ENCODE measurements around the gene NPTN.
"Not testable (repeated sequence)": the region's sequence is repeated elsewhere in the genome, so short reads cannot be mapped to it uniquely, and the experiment has no call there.

NPTN gene

GRCh38 chr15:73550190-73550589 lies 83.0 kb downstream of the NPTN start:
- no peak for TF ChIP-seq CTCF (IDR thresholded peaks at IDR 0.05; ENCODE audit: low read depth, low read length)
- Histone ChIP-seq H3K27ac (no peak overlapping the region), H3K27me3 (ENCODE audit: insufficient read depth, low read depth, severe bottlenecking) (no peaks in the 10 kb centered on the region), H3K9me3 (ENCODE audit: severe bottlenecking) (no peaks in the 10 kb centered on the region), H3K4me3 (ENCODE audit: low read depth, low read length) (no peak overlapping the region), H3K36me3 (no peaks in the 10 kb centered on the region)
- DNase-seq: no peak

GRCh38 chr15:73548925-73549324 lies 84.3 kb downstream of the NPTN start:
- H3K9me3 ChIP-seq (ENCODE audit: severe bottlenecking); DNase-seq; H3K4me3 ChIP-seq (ENCODE audit: low read depth, low read length): not testable (repeated sequence)

GRCh38 chr15:73541479-73541878 lies 91.7 kb downstream of the NPTN start:
- Histone ChIP-seq H3K27ac (no peak overlapping the region), H3K4me3 (ENCODE audit: low read depth, low read length) (no peak overlapping the region), H3K9me3 (ENCODE audit: severe bottlenecking) (no peaks in the 10 kb centered on the region), H3K36me3 (no peaks in the 10 kb centered on the region), H3K27me3 (ENCODE audit: insufficient read depth, low read depth, severe bottlenecking) (no peaks in the 10 kb centered on the region)
- DNase-seq: no peak
- TF ChIP-seq CTCF (IDR thresholded peaks at IDR 0.05; ENCODE audit: low read depth, low read length): no peak

More at GRCh38 chr15:73548925-73549324, 84.3 kb downstream of the NPTN start:
- H3K27ac ChIP-seq; H3K36me3 ChIP-seq; H3K27me3 ChIP-seq (ENCODE audit: insufficient read depth, low read depth, severe bottlenecking): not testable (repeated sequence)

- no peaks in the 10 kb centered on the region for H3K36me3 ChIP-seq
- H3K4me3 ChIP-seq (ENCODE audit: low read depth, low read length): no peak overlapping the region
- DNase-seq: no peak
- no peaks in the 10 kb centered on the region for H3K9me3 ChIP-seq (ENCODE audit: severe bottlenecking)
- no peaks in the 10 kb centered on the region for H3K27me3 ChIP-seq (ENCODE audit: insufficient read depth, low read depth, severe bottlenecking)
- no peak for TF ChIP-seq CTCF (IDR thresholded peaks at IDR 0.05; ENCODE audit: low read depth, low read length)
- no peak overlapping the region for H3K27ac ChIP-seq
These were observed 93.0 kb downstream of the NPTN start for GRCh38 chr15:73540161-73540560.

DNA sequence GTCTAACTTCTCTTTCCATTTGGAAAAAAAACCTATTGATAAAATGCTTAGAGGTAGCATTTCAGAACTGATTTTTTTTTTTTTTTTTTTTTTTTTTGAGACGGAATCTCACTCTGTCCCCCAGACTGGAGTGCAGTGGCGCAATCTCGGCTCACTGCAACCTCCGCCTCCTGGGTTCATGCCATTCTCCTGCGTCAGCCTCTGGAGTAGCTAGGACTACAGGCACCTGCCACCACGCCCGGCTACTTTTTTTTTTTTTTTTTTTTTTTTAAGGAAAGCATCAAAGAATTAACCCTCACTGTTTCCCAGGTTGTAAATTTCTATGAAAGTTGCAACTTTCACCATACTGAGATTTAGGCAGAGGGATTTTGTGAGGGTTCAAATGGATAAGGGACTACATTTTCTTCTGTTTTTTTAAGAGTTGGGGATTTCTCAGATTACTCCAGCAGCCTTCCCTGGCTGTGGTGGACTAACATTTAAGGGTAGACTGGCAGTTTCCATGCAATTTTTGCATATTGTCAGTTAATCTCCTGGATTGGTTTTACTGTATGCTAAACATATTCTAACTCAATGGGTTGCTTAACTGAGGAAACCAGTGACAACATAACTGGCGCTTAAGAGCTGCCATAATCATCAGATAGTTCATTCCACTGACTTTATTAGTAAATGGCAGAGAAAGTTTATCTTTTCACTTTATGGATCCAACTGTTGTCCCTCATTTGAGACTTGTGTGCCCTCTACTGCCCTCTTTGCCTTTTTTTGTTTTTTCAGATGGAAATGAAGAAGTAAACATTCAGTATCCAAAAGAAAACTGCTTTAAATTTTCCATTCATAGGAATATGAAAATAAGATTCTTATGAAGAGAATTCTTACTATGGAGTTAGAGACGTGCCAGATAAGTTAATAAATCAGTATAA lies 93.7 kb downstream of the NPTN start:
- Histone ChIP-seq H3K4me3 (ENCODE audit: low read depth, low read length) (no peak overlapping the region), H3K9me3 (ENCODE audit: severe bottlenecking) (no peaks in the 10 kb centered on the region), H3K36me3 (no peaks in the 10 kb centered on the region), H3K27me3 (ENCODE audit: insufficient read depth, low read depth, severe bottlenecking) (no peaks in the 10 kb centered on the region), H3K27ac (no peak overlapping the region)
- no peak for TF ChIP-seq CTCF (IDR thresholded peaks at IDR 0.05; ENCODE audit: low read depth, low read length)
- DNase-seq: no peak

DNA sequence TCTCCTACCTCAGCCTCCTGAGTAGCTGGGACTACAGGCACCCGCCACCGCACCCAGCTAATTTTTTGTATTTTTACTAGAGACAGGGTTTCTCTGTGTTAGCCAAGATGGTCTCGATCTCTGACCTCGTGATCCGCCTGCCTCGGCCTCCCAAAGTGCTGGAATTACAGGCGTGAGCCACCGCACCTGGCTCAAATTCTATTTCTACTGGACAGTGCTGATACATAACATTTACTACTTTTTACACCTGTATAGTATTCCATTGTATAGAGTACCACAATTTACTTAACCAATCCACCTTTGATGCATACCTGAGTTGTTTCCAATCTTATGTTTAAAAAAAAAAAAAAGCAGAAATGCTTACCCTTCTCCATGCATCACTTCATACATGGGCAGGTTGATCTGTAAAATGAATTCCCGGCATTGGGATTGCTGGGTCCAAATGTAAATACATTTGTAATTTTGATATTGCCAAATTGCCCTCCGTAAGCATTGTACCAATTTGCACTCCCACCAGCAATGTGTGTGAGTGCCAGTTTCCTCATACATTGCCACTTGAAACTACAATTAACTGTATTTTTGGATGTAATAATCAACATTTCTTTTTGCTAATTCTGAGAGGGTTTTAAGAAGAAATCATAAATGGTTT lies 94.5 kb downstream of the NPTN start:
- no peak for DNase-seq
- no peak for TF ChIP-seq CTCF (IDR thresholded peaks at IDR 0.05; ENCODE audit: low read depth, low read length)
- H3K9me3 ChIP-seq (ENCODE audit: severe bottlenecking): no peaks in the 10 kb centered on the region
- H3K27me3 ChIP-seq (ENCODE audit: insufficient read depth, low read depth, severe bottlenecking): no peaks in the 10 kb centered on the region
- H3K27ac ChIP-seq: no peak overlapping the region
- no peak overlapping the region for H3K4me3 ChIP-seq (ENCODE audit: low read depth, low read length)
- H3K36me3 ChIP-seq: no peaks in the 10 kb centered on the region
